Pericardium fibroblast (primary cell): ENCODE measurements around the gene ZNF223. TPM values are rescaled to one million over a fixed set of nuclear protein-coding genes. Genes with fewer than 3 reads are reported as not detected.

Experiments used
- total RNA-seq: library from RNA; depleted of rRNA; stranded (reverse); fragments of >200 nt; gene quantifications from 2 replicates; pipeline ENCODE4 v1.2.3, GENCODE V29; 2015

ZNF223 gene
- 1.3 and 8.8 TPM in 2 replicates for total RNA-seq

GRCh38 chr19:44051650-44052402 lies at the start of gene ZNF223:
TSS of gene ZNF223 (plus strand) at chr19:44052036. CDS start at chr19:44055177, 3,141 bp downstream.

GRCh38 chr19:44002566-44003460 lies 49.0 kb upstream of the ZNF223 start, which contains the start of gene ZNF230:
TSS of gene ZNF230 (plus strand) at chr19:44002957. CDS start at chr19:44007079, 4,122 bp downstream.

GRCh38 chr19:44025217-44025936 lies 26.5 kb upstream of the ZNF223 start, which contains the start of gene ZNF222:
TSS of gene ZNF222 (plus strand) at chr19:44025379. CDS start at chr19:44025437, 58 bp downstream.

DNA sequence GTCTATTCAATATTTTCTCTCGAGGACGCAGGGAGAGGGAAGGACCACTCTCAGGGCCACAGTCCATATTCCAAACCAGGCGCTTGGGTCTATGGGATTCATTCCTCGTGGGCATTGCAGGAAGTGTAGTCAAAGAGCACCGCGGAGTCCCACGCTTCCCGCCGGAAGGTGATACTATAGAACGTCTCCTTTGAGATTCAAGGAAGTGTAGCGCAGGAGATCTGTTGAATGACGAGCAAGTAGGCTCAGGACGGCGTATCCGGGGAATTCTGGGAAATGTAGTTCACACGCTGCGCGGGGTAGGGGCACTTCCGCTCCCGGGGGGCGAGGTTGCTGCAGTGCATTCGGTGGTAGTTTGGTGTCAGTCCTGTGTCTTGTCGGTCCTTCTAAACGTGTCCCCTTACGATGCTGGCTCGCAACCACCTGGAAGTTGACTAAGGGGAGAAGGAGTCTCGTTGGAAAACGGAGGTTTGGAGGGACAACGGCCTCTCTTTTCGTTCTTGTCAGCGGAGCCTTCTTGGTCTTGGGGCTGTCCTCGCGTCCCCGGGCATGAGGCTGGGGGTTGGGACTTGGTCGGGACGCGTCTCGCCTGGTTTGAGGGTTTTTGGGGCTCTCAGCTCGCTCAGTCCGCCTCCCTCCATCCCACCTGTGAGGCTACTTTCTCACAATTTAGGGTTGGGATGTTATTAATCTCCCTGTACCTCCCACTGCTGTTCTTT lies 20.1 kb downstream of the ZNF223 start, which contains the start of gene ZNF284:
Gene ZNF284 (plus strand): TSS at position 336 of the 719 bp plus-strand sequence. CDS start 4,231 bp downstream, outside the sequence.

DNA sequence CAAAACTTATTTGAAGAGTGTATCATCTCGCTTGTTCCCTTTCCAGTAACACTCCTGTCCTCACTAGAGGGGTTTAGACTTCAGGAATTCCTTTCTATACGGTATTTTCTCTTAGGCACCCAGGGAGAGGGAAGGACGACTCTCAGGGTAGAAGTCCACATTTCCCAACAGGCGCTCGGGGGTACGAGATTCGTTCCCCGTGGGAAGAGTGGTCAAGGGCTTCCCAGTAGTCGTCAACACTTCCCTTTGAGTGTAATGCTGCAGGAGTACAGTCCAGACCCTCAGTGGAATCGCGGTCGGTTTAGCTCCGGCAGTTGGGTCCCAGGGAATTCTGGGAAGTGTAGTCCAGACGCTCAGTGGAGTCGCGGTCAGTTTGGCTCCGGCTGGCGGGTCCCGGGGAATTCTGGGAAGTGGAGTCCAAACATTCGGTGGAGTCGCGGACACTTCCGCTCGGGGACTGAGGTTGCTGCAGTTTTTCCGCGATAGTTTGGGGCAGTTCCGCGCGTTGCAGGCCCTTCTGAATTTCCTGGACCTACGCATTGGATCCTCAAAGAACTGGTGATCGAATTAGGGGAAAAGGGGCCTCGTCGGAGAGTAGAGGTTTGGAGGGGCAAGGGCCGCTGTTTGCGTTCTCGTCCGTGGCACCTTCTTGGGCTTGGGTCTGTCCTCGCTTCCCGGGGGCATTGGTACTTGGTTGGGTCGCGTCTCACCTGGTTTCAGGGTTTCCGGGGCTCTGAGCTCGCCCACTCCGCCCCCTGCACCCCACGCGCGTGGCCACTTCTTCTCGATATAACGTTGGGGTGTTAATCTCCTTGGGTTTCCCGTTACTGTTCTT lies 42.3 kb downstream of the ZNF223 start, which contains the start of gene ZNF224:
Gene ZNF224 (plus strand): TSS at position 431 of the 835 bp plus-strand sequence. CDS start 3,513 bp downstream, outside the sequence.

GRCh38 chr19:44113138-44113783 lies 61.4 kb downstream of the ZNF223 start, which contains the start of gene ZNF225:
TSS of gene ZNF225 (plus strand) at chr19:44113399. CDS start at chr19:44115828, 2,429 bp downstream.

Other genes starting within 250 kb of the ZNF223 start
- gene LYPD5, start 249.6 kb upstream of the ZNF223 start, total RNA-seq, result 0.82 and 0.94 TPM in 2 replicates
- gene ZNF283, start 224.7 kb upstream of the ZNF223 start, total RNA-seq, result 2.7 and 3.7 TPM in 2 replicates
- 2.6 and 3.3 TPM in 2 replicates for gene ZNF404, start 168.1 kb upstream of the ZNF223 start, total RNA-seq
- 5.4 and 7.7 TPM in 2 replicates for gene ZNF45, start 116.8 kb upstream of the ZNF223 start, total RNA-seq
- 4.3 and 6.3 TPM in 2 replicates for gene ZNF221, start 100.8 kb upstream of the ZNF223 start, total RNA-seq
- gene ZNF155, start 67.8 kb upstream of the ZNF223 start, total RNA-seq, result 5.0 and 6.3 TPM in 2 replicates
- gene ZNF230, start 49.1 kb upstream of the ZNF223 start, total RNA-seq, result 3.7 and 4.0 TPM in 2 replicates
- gene ZNF222, start 26.7 kb upstream of the ZNF223 start, total RNA-seq, result 0.26 and 2.1 TPM in 2 replicates
- 1.8 and 1.9 TPM in 2 replicates for gene ZNF284, start 20.1 kb downstream of the ZNF223 start, total RNA-seq
- gene ZNF224, start 42.3 kb downstream of the ZNF223 start, total RNA-seq, result 7.8 and 8.3 TPM in 2 replicates
- 2.4 and 2.8 TPM in 2 replicates for gene ZNF225, start 61.4 kb downstream of the ZNF223 start, total RNA-seq
- 3.9 and 4.0 TPM in 2 replicates for gene ZNF234, start 89.5 kb downstream of the ZNF223 start, total RNA-seq
- gene ZNF226, start 113.1 kb downstream of the ZNF223 start, total RNA-seq, result 4.0 and 15.2 TPM in 2 replicates
- 5.1 and 8.1 TPM in 2 replicates for gene ZNF227, start 160.5 kb downstream of the ZNF223 start, total RNA-seq
- 0.35 and 0.60 TPM in 2 replicates for gene ZNF233, start 207.8 kb downstream of the ZNF223 start, total RNA-seq